HepG2 (cell line): ENCODE data around the gene PVR. TPM values are rescaled to one million over a fixed set of nuclear protein-coding genes. Genes with fewer than 3 reads are reported as not detected.

ENCODE experiments used
- BCL6 ChIP-seq: IDR thresholded peaks from 2 replicates; pipeline ENCODE4 v1.6.1; 2016; ENCODE audit warnings: missing genetic modification reagents, missing compliant biosample characterization
- CREM ChIP-seq, 2 experiments: sonication (generic) in 1 of 2; formaldehyde crosslinking in 1 of 2; IDR thresholded peaks; 2 replicates each; pipeline versions ENCODE4 v1.4.0 to v1.6.1; 2016 to 2020; ENCODE audit warnings: antibody characterized with exemption in 1 of 2, mild to moderate bottlenecking in 1 of 2, missing genetic modification reagents in 1 of 2
- GATAD1 ChIP-seq: IDR thresholded peaks from 2 replicates; pipeline ENCODE4 v1.6.1; 2016; ENCODE audit warnings: missing genetic modification reagents, missing compliant biosample characterization
- GPN1 ChIP-seq: sonication (generic); formaldehyde crosslinking; IDR thresholded peaks from 2 replicates; pipeline ENCODE4 v1.5.1; 2020; ENCODE audit warnings: missing genetic modification reagents, borderline replicate concordance
- HOXA5 ChIP-seq: sonication (generic); formaldehyde crosslinking; IDR thresholded peaks from 2 replicates; pipeline ENCODE4 v1.4.0; 2020; ENCODE audit warnings: missing genetic modification reagents
- KAT7 ChIP-seq: IDR thresholded peaks from 2 replicates; pipeline ENCODE4 v1.6.1; 2018; ENCODE audit warnings: borderline replicate concordance, missing compliant biosample characterization
- MTF1 ChIP-seq: sonication (generic); formaldehyde crosslinking; IDR thresholded peaks from 2 replicates; pipeline ENCODE4 v1.5.0; 2020; ENCODE audit warnings: missing genetic modification reagents
- NR2F1 ChIP-seq, 2 experiments: fragments of 450-650 bp in 1 of 2; formaldehyde crosslinking in 1 of 2; IDR thresholded peaks; 2 replicates each; pipeline versions ENCODE4 v1.5.0 to v1.6.1; 2016 to 2020; ENCODE audit warnings: mild to moderate bottlenecking in 1 of 2, missing compliant biosample characterization in 1 of 2, missing genetic modification reagents in 1 of 2, moderate library complexity in 1 of 2
- NR3C1 ChIP-seq: sonication (generic); formaldehyde crosslinking; IDR thresholded peaks from 2 replicates; pipeline ENCODE4 v1.4.0; 2020; ENCODE audit warnings: missing genetic modification reagents
- RFXAP ChIP-seq: sonication (generic); formaldehyde crosslinking; IDR thresholded peaks from 2 replicates; pipeline ENCODE4 v1.4.0; 2020; ENCODE audit warnings: missing genetic modification reagents, borderline replicate concordance
- SP2 ChIP-seq: sonication (generic); formaldehyde crosslinking; IDR thresholded peaks from 2 replicates; pipeline ENCODE4 v1.5.1; 2020; ENCODE audit warnings: mild to moderate bottlenecking, missing genetic modification reagents
- SP4 ChIP-seq: sonication (generic); formaldehyde crosslinking; IDR thresholded peaks from 2 replicates; pipeline ENCODE4 v1.8.1; 2023; ENCODE audit warnings: mild to moderate bottlenecking, missing genetic modification reagents
- TAF1 ChIP-seq: sonication (generic); formaldehyde crosslinking; IDR thresholded peaks from 2 replicates; pipeline ENCODE4 v1.4.0; 2020; ENCODE audit warnings: missing genetic modification reagents
- TBX3 ChIP-seq: fragments of 450-650 bp; IDR thresholded peaks from 2 replicates; pipeline ENCODE4 v1.6.1; 2017; ENCODE audit warnings: antibody characterized with exemption, mild to moderate bottlenecking, inconsistent platforms, borderline replicate concordance
- TGIF2 ChIP-seq: IDR thresholded peaks from 2 replicates; pipeline ENCODE4 v1.6.1; 2016; ENCODE audit warnings: control low read depth, missing compliant biosample characterization
- ZMYM3 ChIP-seq: sonication (generic); formaldehyde crosslinking; IDR thresholded peaks from 2 replicates; pipeline ENCODE4 v1.5.1; 2020; ENCODE audit warnings: mild to moderate bottlenecking, missing genetic modification reagents
- polyA plus RNA-seq, 8 experiments: library from polyadenylated mRNA; depleted of rRNA in 3 of 8; stranded (reverse) in 7 of 8; unstranded in 1 of 8; fragments of >200 nt; fragmentation: Illumina TruSeq in 4 of 8; extraction: Trizol in 4 of 8; gene quantifications; 2 replicates each; pipeline versions ENCODE4 v1.2.1 to v1.2.3, GENCODE V29; 2011 to 2016; ENCODE audit warnings: low read depth in 4 of 8, missing spikeins in 1 of 8, mixed read lengths in 1 of 8; ENCODE audit not compliant: insufficient read depth in 1 of 8
- total RNA-seq, 5 experiments: library from RNA; depleted of rRNA; stranded (reverse); fragments of >200 nt; fragmentation: Illumina TruSeq; extraction: Trizol; gene quantifications; 2 replicates each; pipeline ENCODE4 v1.2.3, GENCODE V29; 2016; ENCODE audit warnings: low read depth in 1 of 5
- TF ChIP-seq, protein P1 (sequence below): IDR thresholded peaks from 2 replicates; pipeline ENCODE4 v1.4.0; 2020; ENCODE audit warnings: mild to moderate bottlenecking, missing genetic modification reagents
- TF ChIP-seq, protein P2 (sequence below): sonication (generic); formaldehyde crosslinking; IDR thresholded peaks from 2 replicates; pipeline ENCODE4 v1.4.0; 2020; ENCODE audit warnings: missing genetic modification reagents
- TF ChIP-seq, protein P3 (sequence below): sonication (generic); formaldehyde crosslinking; IDR thresholded peaks from 2 replicates; pipeline ENCODE4 v1.9.0; 2021; ENCODE audit warnings: missing genetic modification reagents, mild to moderate bottlenecking, borderline replicate concordance
- TF ChIP-seq, protein P4 (sequence below): sonication (generic); formaldehyde crosslinking; IDR thresholded peaks from 2 replicates; pipeline ENCODE4 v1.9.0; 2021; ENCODE audit warnings: missing genetic modification reagents, borderline replicate concordance
- TF ChIP-seq, protein P5 (sequence below): sonication (generic); formaldehyde crosslinking; IDR thresholded peaks from 2 replicates; pipeline ENCODE4 v1.5.0; 2020; ENCODE audit warnings: missing genetic modification reagents

Gene PVR
- total and polyA plus RNA-seq, 2 of the 13 experiments (the other 11 are each of a cell fraction or from before 2014, with no cell fraction given), result 43.4 to 46.6 TPM

DNA sequence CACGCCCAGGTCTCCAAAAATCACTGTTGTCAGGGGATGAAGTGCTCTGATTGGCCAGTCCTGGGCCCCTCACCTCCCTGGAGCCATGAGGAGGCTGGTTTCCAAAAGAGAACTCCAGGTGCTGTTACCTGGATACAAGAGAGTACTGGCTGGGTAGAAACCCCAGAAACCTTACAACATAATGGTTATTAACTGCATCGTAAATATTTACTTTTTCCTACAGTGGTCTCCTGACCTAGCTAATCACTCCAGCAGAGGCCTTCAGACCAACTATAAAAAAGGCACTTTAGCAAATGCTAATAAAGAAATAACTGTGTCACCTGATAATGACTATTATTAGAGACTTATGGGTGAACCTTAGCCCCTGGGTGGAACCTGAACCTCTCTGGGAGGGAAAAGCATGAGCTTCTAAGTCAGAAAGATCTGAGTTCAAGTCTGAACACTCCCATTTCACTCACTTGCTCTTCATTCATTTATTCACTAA, 31.9 kb upstream of the PVR start (continued):
- TF ChIP-seq TBX3 (peak; percentile 75; the same call in 1 of the 2 replicates), SP2 (CRISPR knock-in tag) (no peak), NR3C1 (CRISPR knock-in tag) (no peak), ZMYM3 (CRISPR knock-in tag) (peak; percentile 78; the same call in 1 of the 2 replicates), KAT7 (CRISPR knock-in tag) (no peak), MTF1 (CRISPR knock-in tag) (no peak), TGIF2 (CRISPR knock-in tag) (no peak), SP4 (no peak), HOXA5 (CRISPR knock-in tag) (0 out of 2 replicates have a peak, but pooled peaks have one; percentile 28), BCL6 (peak; percentile 95), NR2F1 (CRISPR knock-in tag; IDR thresholded peaks at IDR 0.05) (no peak), RFXAP (no peak), GATAD1 (CRISPR knock-in tag) (no peak), GPN1 (CRISPR knock-in tag) (no peak), TAF1 (CRISPR knock-in tag) (no peak), CREM (IDR thresholded peaks at IDR 0.05) (peak; percentile 49), CREM (CRISPR knock-in tag; IDR thresholded peaks at IDR 0.05) (no peak)
- TF ChIP-seq, protein P1, sequence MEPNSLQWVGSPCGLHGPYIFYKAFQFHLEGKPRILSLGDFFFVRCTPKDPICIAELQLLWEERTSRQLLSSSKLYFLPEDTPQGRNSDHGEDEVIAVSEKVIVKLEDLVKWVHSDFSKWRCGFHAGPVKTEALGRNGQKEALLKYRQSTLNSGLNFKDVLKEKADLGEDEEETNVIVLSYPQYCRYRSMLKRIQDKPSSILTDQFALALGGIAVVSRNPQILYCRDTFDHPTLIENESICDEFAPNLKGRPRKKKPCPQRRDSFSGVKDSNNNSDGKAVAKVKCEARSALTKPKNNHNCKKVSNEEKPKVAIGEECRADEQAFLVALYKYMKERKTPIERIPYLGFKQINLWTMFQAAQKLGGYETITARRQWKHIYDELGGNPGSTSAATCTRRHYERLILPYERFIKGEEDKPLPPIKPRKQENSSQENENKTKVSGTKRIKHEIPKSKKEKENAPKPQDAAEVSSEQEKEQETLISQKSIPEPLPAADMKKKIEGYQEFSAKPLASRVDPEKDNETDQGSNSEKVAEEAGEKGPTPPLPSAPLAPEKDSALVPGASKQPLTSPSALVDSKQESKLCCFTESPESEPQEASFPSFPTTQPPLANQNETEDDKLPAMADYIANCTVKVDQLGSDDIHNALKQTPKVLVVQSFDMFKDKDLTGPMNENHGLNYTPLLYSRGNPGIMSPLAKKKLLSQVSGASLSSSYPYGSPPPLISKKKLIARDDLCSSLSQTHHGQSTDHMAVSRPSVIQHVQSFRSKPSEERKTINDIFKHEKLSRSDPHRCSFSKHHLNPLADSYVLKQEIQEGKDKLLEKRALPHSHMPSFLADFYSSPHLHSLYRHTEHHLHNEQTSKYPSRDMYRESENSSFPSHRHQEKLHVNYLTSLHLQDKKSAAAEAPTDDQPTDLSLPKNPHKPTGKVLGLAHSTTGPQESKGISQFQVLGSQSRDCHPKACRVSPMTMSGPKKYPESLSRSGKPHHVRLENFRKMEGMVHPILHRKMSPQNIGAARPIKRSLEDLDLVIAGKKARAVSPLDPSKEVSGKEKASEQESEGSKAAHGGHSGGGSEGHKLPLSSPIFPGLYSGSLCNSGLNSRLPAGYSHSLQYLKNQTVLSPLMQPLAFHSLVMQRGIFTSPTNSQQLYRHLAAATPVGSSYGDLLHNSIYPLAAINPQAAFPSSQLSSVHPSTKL, result peak; percentile 67
- TF ChIP-seq, protein P2, sequence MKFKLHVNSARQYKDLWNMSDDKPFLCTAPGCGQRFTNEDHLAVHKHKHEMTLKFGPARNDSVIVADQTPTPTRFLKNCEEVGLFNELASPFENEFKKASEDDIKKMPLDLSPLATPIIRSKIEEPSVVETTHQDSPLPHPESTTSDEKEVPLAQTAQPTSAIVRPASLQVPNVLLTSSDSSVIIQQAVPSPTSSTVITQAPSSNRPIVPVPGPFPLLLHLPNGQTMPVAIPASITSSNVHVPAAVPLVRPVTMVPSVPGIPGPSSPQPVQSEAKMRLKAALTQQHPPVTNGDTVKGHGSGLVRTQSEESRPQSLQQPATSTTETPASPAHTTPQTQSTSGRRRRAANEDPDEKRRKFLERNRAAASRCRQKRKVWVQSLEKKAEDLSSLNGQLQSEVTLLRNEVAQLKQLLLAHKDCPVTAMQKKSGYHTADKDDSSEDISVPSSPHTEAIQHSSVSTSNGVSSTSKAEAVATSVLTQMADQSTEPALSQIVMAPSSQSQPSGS (CRISPR knock-in tag), result peak; percentile 15; the same call in 1 of the 2 replicates
- TF ChIP-seq, protein P3, sequence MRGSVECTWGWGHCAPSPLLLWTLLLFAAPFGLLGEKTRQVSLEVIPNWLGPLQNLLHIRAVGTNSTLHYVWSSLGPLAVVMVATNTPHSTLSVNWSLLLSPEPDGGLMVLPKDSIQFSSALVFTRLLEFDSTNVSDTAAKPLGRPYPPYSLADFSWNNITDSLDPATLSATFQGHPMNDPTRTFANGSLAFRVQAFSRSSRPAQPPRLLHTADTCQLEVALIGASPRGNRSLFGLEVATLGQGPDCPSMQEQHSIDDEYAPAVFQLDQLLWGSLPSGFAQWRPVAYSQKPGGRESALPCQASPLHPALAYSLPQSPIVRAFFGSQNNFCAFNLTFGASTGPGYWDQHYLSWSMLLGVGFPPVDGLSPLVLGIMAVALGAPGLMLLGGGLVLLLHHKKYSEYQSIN (CRISPR knock-in tag), result no peak
- TF ChIP-seq, protein P4, sequence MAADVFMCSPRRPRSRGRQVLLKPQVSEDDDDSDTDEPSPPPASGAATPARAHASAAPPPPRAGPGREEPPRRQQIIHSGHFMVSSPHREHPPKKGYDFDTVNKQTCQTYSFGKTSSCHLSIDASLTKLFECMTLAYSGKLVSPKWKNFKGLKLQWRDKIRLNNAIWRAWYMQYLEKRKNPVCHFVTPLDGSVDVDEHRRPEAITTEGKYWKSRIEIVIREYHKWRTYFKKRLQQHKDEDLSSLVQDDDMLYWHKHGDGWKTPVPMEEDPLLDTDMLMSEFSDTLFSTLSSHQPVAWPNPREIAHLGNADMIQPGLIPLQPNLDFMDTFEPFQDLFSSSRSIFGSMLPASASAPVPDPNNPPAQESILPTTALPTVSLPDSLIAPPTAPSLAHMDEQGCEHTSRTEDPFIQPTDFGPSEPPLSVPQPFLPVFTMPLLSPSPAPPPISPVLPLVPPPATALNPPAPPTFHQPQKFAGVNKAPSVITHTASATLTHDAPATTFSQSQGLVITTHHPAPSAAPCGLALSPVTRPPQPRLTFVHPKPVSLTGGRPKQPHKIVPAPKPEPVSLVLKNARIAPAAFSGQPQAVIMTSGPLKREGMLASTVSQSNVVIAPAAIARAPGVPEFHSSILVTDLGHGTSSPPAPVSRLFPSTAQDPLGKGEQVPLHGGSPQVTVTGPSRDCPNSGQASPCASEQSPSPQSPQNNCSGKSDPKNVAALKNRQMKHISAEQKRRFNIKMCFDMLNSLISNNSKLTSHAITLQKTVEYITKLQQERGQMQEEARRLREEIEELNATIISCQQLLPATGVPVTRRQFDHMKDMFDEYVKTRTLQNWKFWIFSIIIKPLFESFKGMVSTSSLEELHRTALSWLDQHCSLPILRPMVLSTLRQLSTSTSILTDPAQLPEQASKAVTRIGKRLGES (CRISPR knock-in tag), result no peak
- TF ChIP-seq, protein P5, sequence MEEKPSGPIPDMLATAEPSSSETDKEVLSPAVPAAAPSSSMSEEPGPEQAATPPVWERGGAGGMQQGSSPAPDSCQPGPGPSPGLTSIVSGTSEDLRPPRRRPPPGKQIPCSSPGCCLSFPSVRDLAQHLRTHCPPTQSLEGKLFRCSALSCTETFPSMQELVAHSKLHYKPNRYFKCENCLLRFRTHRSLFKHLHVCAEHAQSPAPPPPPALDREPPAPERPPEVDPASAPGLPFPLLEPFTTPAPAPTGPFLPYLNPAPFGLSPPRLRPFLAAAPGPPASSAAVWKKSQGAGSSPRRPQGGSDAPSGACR, result peak; percentile 74; the same call in 1 of the 2 replicates
